Activated effector memory CD4-positive, alpha-beta T cell treated with Interleukin-2 at 50 U/mL for 16 hours (primary cell): Measurements from ENCODE around the gene AXL.
A peak's percentile ranks its signal among the peaks of the same experiment; 100 is the strongest.

ENCODE experiments used
- DNase-seq: peaks from one replicate; pipeline ENCODE4 v3.0.0-alpha.2; 2020

The AXL gene

DNA sequence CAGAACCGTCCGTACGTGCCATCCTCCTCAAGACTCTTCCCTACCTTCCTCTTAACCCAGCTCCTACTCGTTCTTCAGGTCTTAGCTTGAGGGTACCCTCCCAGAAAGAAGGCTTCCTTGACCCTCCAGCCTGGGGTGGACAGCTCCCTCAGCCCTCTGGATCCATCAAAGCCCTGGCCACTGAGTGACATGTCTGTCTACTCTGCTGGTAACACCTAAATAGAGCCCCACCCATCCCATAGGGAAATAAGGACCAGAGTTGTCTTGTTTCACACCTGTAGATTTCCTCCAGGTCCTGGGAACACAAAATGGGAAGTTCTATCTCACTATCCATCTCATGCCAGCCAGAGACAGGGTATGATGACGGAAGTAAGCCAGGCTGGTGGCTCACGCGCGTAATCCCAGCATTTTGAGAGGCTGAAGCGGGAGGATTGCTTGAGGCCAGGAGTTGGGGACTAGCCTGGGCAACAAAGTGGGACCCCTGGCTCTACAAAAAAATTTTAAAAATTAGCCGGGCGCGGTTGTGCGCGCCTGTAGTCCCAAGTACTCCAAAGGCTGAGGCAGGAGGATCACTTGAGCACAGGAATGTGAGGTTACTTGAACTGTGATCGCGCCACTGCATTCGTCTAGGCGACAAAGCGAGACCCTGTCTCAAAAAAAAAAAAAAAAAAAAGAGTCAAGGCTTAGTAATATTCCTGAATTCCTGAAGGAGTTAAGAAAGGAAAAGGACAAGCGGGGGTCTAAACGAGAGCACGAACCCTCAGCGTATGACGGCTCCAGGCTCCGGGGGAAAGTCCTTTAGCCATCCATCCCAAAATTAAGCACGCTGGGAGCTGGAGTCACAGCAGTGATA lies 90.4 kb downstream of the AXL start:
- DNase-seq, result no peak

DNA sequence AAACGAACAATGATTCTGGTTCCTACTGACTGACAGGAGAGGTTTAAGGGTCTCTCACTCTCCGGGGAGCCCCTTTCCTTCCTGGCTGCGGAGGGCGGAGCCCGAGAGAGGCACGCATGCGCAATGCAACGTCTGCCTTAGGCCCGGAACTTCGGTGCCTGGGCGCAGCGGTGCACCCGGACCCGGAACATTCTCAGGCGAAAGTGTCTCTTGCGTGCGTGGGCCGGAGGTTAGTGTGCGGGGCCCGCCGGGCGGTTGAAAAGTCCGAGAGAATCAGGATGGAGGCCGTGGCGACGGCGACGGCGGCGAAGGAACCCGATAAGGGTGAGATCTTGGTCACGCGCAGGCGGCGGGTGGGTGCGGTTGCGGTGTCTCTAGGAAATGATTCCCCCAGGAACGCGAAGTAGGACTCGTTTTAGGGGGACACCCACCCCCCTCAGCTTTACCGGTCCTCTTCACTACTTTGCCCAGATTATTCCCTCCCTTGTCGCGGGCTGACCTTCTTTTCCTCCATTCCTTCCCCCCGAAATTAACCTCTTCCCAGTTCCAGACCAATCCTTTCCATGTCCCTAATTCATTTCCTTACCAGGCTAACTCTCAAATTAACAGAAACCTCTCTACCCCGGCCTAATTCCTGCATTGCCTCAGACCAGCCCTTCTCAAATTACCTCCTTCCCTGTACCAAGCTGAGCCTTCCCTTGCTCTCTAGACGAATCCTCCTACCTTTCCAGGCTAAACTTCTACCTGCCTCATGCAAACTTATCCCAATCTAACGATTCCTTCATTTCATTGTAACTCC lies 91.2 kb downstream of the AXL start, which contains the start of gene CCDC97:
Gene CCDC97 (plus strand): TSS at position 140 of the 799 bp plus-strand sequence. CDS start 139 bp downstream, at position 279.
- DNase-seq, result peak; percentile 81

DNA sequence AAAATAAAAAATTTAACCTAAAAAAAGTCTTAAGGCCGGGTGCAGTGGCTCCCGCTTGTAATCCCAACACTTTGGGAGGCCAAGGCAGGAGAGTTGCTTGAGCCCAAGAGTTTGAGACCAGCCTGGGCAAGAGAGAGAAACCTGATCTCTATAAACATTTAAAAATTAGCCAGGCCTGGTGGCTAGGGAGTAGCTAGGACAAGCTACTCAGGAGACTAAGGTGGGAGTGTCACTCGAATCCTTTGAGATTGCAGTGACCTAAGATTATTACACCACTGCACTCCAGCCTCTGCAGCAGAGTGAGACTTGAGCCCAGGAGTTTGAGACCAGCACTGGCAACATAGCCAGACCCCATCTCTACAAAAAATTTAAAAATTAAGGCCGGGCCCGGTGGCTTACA lies 92.0 kb downstream of the AXL start:
- no peak for DNase-seq
